ENCODE results near the gene METTL8. TPM values are rescaled to one million over a fixed set of nuclear protein-coding genes. Genes with fewer than 3 reads are reported as not detected.

METTL8 gene
- total RNA-seq, 1 experiment from 2014 or later = 22.4 TPM

DNA sequence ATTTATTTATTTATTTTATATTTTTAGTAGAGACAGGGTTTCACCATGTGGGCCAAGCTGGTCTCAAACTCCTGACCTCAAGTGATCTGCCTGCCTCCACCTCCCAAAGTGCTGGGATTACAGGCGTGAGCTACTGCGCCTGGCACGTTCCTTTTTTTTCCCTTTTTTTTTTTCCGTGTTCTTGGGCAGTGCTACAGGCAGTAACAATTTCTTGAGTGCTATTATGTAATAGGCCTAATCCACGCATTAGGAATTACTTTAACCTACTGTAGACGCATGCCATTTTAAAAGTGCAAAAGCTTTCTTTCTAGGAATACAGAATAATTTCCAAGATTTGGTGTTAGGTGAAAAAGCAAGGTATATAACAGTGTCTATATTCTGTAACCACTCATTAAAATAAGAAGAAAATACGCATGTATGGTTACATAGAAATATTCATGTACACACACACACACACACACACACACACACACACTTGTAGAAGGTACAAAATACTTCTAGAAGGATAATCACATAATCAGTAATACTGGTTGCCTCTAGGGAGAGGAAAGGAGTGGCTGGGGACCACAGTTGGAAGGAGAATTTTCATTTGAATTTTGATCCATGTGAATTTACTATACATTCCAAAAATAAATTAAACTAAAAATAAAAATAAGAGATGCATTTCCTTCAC, 92.3 kb downstream of the METTL8 start:
- TF ChIP-seq, protein P1, sequence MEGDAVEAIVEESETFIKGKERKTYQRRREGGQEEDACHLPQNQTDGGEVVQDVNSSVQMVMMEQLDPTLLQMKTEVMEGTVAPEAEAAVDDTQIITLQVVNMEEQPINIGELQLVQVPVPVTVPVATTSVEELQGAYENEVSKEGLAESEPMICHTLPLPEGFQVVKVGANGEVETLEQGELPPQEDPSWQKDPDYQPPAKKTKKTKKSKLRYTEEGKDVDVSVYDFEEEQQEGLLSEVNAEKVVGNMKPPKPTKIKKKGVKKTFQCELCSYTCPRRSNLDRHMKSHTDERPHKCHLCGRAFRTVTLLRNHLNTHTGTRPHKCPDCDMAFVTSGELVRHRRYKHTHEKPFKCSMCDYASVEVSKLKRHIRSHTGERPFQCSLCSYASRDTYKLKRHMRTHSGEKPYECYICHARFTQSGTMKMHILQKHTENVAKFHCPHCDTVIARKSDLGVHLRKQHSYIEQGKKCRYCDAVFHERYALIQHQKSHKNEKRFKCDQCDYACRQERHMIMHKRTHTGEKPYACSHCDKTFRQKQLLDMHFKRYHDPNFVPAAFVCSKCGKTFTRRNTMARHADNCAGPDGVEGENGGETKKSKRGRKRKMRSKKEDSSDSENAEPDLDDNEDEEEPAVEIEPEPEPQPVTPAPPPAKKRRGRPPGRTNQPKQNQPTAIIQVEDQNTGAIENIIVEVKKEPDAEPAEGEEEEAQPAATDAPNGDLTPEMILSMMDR (IDR thresholded peaks at IDR 0.05; ENCODE audit: unreplicated experiment) = no peak
- BruUV-seq (replicated peaks) = no TSS peak
- Mint-ChIP-seq H3K9me3 (ENCODE audit: low read depth, unreplicated experiment) (no peaks in the 10 kb centered on the region), H3K27ac (ENCODE audit: unreplicated experiment) (no peak overlapping the region), H3K27me3 (ENCODE audit: unreplicated experiment) (no peaks in the 10 kb centered on the region), H3K36me3 (ENCODE audit: insufficient read depth, unreplicated experiment) (no peaks in the 10 kb centered on the region), H3K4me1 (ENCODE audit: low read depth, unreplicated experiment) (peaks cover 7% of the 10 kb centered on the region), H3K4me3 (ENCODE audit: low read depth, unreplicated experiment) (no peak overlapping the region)
- CTCF ChIA-PET = no interaction called here
- DNase-seq = no peak
- intact Hi-C loops (cut with micrococcal nuclease; ENCODE audit: unreplicated experiment) = no loop called here

DNA sequence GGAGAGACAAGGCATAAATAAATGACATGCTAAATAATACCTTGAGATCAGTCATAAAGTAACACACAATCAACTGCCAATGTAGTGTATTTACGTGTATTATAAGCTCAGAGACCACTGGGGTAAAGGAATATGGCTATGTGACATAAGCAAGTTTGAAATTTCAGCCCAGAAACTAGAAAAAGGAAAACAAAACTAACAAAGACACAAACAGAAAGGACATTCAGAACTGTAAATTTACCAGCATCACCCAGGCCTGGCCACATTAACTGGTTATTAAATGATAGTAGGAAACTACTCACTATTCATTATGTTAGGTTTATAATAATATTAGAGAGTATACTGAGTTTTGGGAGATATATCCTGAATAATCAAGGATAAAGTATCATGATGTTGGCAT, 98.8 kb downstream of the METTL8 start:
- Mint-ChIP-seq H3K27ac (ENCODE audit: unreplicated experiment) (no peak overlapping the region), H3K9me3 (ENCODE audit: low read depth, unreplicated experiment) (no peaks in the 10 kb centered on the region), H3K4me3 (ENCODE audit: low read depth, unreplicated experiment) (no peak overlapping the region), H3K36me3 (ENCODE audit: insufficient read depth, unreplicated experiment) (no peaks in the 10 kb centered on the region), H3K27me3 (ENCODE audit: unreplicated experiment) (no peaks in the 10 kb centered on the region), H3K4me1 (ENCODE audit: low read depth, unreplicated experiment) (no peaks in the 10 kb centered on the region)
- TF ChIP-seq, protein P1 (IDR thresholded peaks at IDR 0.05; ENCODE audit: unreplicated experiment) = no peak
- CTCF ChIA-PET = no interaction called here
- DNase-seq = no peak
- intact Hi-C loops (cut with micrococcal nuclease; ENCODE audit: unreplicated experiment) = no loop called here
- no TSS peak for BruUV-seq (replicated peaks)

DNA sequence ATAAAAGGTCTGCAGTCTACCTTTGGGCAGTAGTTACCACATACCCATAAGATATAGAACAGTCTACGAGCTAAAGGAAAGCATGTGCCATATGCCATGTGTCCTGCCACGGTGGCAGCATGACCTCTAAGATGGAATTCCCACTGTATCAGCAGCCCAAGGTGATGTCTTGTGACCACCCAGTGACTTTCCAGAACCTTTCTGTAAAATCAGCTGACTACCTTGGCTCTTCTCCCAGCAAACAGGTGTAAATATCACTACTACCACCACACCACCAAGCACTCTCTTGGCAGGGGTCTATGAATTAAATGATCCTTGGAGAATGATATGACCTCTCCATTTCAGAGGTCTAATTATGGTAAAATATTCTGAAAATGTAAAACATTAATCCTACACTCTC, 99.6 kb downstream of the METTL8 start:
- H3K36me3 Mint-ChIP-seq (ENCODE audit: insufficient read depth, unreplicated experiment) = no peaks in the 10 kb centered on the region
- no peak for DNase-seq
- CTCF ChIA-PET = no interaction called here
- no TSS peak for BruUV-seq (replicated peaks)
- H3K9me3 Mint-ChIP-seq (ENCODE audit: low read depth, unreplicated experiment) = no peaks in the 10 kb centered on the region
- no peaks in the 10 kb centered on the region for H3K27me3 Mint-ChIP-seq (ENCODE audit: unreplicated experiment)
- no peak overlapping the region for H3K27ac Mint-ChIP-seq (ENCODE audit: unreplicated experiment)
- TF ChIP-seq, protein P1 (IDR thresholded peaks at IDR 0.05; ENCODE audit: unreplicated experiment) = no peak
- intact Hi-C loops (cut with micrococcal nuclease; ENCODE audit: unreplicated experiment) = no loop called here
- H3K4me3 Mint-ChIP-seq (ENCODE audit: low read depth, unreplicated experiment) = no peak overlapping the region
- H3K4me1 Mint-ChIP-seq (ENCODE audit: low read depth, unreplicated experiment) = no peaks in the 10 kb centered on the region

DNA sequence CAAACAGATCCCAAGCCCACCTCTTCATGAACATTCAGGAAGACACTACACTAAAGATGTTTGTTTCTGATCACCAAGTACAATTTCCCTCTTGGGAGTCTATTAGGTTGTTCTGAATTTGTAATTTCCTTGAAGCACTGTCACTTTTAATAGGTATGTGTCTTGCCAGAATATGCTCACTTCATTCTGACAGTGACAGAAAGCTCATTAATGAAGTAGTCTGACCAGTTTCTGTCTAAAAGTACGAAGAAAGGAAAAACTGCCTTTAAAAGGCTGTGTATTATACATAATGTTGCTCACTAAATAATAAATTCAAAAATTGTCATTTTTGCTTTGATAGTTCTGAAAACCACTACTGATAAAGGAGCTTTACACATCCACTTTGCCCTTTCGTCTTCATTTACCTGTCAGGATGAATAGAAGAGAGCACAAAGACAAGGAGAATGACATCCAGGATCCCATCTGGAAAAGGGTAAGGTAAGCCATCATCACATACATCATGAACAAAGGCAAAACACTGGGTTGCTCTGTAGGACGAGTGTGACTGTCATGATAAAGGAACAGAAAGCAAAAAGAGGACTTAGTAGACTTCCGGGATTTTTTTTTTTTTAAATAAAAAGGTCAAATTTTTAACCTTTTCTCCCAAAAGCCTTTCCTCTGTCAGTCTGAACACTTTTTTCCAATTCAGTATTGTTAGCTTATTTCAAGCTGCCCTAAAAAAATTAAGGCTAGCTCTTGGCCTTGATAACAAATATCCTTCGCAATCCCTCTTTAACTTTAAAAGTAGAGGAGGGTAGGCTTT, 103.4 kb downstream of the METTL8 start:
- CTCF ChIA-PET = no interaction called here
- no peak for DNase-seq
- no peak overlapping the region for H3K27ac Mint-ChIP-seq (ENCODE audit: unreplicated experiment)
- no peaks in the 10 kb centered on the region for H3K27me3 Mint-ChIP-seq (ENCODE audit: unreplicated experiment)
- no TSS peak for BruUV-seq (replicated peaks)
- H3K4me1 Mint-ChIP-seq (ENCODE audit: low read depth, unreplicated experiment) = no peaks in the 10 kb centered on the region
- H3K4me3 Mint-ChIP-seq (ENCODE audit: low read depth, unreplicated experiment) = no peak overlapping the region
- TF ChIP-seq, protein P1 (IDR thresholded peaks at IDR 0.05; ENCODE audit: unreplicated experiment) = no peak
- intact Hi-C loops (cut with micrococcal nuclease; ENCODE audit: unreplicated experiment) = no loop called here
- H3K36me3 Mint-ChIP-seq (ENCODE audit: insufficient read depth, unreplicated experiment) = no peaks in the 10 kb centered on the region
- no peaks in the 10 kb centered on the region for H3K9me3 Mint-ChIP-seq (ENCODE audit: low read depth, unreplicated experiment)
